HAP-1 (cell line): ENCODE measurements around the gene MRGPRD.
A peak's percentile ranks its signal among the peaks of the same experiment; 100 is the strongest.

Source experiments
- DNase-seq, 2 experiments: peaks; one replicate each; pipeline ENCODE4 v3.0.0-alpha.2; 2016 to 2020; ENCODE audit warnings: low spot score in 2 of 2
- H3K27me3 ChIP-seq: fragments of 250-450 bp; sonication (Bioruptor Pico); 2 replicates; pipeline ENCODE4 v1.5.1; 2020; ENCODE audit warnings: low read depth, mild to moderate bottlenecking, moderate library complexity
- H3K36me3 ChIP-seq: fragments of 250-450 bp; sonication (Bioruptor Pico); replicated peaks from 2 replicates; pipeline ENCODE4 v1.5.1; 2020; ENCODE audit warnings: mild to moderate bottlenecking
- H3K4me1 ChIP-seq: fragments of 250-450 bp; sonication (Bioruptor Pico); 2 replicates; pipeline ENCODE4 v1.5.1; 2020; ENCODE audit warnings: mild to moderate bottlenecking
- H3K4me3 ChIP-seq: fragments of 250-450 bp; sonication (Bioruptor Pico); 2 replicates; pipeline ENCODE4 v1.5.1; 2020; ENCODE audit warnings: mild to moderate bottlenecking, moderate library complexity
- H3K9me3 ChIP-seq: fragments of 250-450 bp; sonication (Bioruptor Pico); 2 replicates; pipeline ENCODE4 v1.5.1; 2020; ENCODE audit warnings: mild to moderate bottlenecking, moderate library complexity
- in situ Hi-C: fragments of 300-500 bp; cut with MboI; formaldehyde crosslinking; loops from 3 replicates; pipeline ENCODE4 v1.14.3; 2020; ENCODE audit warnings: low sequenced_read_pairs, inconsistent platforms, mixed read lengths

Gene MRGPRD

DNA sequence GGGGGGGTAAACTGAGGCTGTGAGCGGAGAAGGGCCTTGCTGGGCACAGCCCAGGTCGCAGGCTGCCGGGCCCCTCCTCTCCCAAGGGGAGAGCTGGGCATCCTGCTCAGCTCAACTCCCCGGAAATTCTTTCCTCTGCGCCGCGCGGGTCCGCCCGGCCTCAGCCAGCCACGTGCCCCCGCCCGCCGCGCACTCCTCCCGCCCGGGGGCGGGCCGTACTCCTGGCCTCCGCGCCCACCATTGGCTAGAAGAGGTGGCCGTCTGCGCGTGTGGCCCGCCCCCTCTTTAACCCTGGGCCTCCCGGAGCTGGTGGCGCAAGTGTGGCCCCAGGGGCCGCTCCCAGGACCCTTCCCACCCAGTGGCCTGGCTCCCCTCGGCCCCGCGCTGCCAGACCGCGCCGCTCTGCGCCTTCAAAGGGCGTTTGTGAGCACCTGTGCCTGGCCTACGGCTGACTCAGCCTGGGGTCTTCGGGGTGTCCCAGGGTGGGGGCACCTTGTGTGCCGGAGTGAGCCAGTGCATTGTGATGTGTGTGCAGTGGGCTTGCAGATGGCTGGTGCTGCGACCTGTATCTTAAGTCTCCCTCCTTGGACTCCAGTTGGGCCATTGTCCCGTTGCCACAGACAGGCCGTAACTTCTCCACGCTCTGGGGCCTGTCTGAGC lies 30.3 kb upstream of the MRGPRD start:
- Histone ChIP-seq H3K27me3 (no peaks in the 10 kb centered on the region), H3K9me3 (no peaks in the 10 kb centered on the region), H3K36me3 (no peaks in the 10 kb centered on the region), H3K4me3 (no peak overlapping the region), H3K4me1 (peaks cover 7% of the 10 kb centered on the region)
- DNase-seq = peak; percentile 54 to 86
- in situ Hi-C loops = no loop called here

- in situ Hi-C loops = no loop called here
- Histone ChIP-seq H3K9me3 (no peaks in the 10 kb centered on the region), H3K36me3 (no peaks in the 10 kb centered on the region), H3K27me3 (no peaks in the 10 kb centered on the region), H3K4me3 (no peak overlapping the region), H3K4me1 (peaks cover 7% of the 10 kb centered on the region)
- no peak for DNase-seq
These were observed 29.6 kb upstream of the MRGPRD start for GRCh38 chr11:69010361-69010891.

- no peaks in the 10 kb centered on the region for H3K27me3 ChIP-seq
- H3K4me1 ChIP-seq = peaks cover 7% of the 10 kb centered on the region
- in situ Hi-C loops = no loop called here
These were observed 28.8 kb upstream of the MRGPRD start for GRCh38 chr11:69009441-69010211.

DNA sequence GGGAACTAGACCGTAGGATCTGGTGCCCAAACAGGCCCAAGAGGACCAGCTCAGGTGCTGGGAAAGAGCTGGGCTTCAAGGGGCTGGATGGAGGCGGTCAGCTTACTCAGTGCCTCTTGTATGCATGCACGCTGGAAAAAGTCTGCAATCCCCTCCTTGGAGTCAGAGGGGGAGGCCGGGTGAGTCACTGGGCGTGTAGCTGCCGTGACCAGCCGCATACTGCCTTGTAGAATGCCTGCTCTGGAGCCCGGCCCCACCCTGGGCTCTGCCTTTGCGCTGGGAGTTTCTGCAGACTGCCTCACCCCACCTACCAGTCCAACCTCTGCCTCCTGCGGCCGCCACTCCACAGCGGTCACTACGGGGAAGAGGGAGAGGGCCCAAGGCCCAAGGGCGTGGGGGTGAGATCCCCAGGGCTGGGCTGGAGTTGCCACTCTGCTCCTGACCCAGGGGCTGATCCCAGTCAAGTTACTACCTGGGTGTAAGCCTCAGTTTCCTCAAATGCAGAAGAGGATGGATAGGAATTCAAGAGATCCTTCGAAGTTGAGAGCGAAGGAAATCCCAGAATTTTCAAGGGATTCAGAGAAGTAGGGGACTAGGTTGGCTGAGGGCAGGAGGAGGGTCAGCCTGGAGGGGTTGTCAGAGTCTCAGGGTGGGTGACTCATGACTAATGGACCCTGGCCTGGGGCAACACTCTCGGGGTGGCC lies 28.1 kb upstream of the MRGPRD start:
- DNase-seq = no peak
- in situ Hi-C loops = no loop called here
- Histone ChIP-seq H3K4me3 (no peak overlapping the region), H3K9me3 (no peaks in the 10 kb centered on the region), H3K27me3 (no peaks in the 10 kb centered on the region), H3K36me3 (no peaks in the 10 kb centered on the region), H3K4me1 (peaks cover 7% of the 10 kb centered on the region)

More at GRCh38 chr11:69009441-69010211, 28.8 kb upstream of the MRGPRD start:
- Histone ChIP-seq H3K36me3 (no peaks in the 10 kb centered on the region), H3K4me3 (no peak overlapping the region), H3K9me3 (no peaks in the 10 kb centered on the region)
- DNase-seq = no peak

DNA sequence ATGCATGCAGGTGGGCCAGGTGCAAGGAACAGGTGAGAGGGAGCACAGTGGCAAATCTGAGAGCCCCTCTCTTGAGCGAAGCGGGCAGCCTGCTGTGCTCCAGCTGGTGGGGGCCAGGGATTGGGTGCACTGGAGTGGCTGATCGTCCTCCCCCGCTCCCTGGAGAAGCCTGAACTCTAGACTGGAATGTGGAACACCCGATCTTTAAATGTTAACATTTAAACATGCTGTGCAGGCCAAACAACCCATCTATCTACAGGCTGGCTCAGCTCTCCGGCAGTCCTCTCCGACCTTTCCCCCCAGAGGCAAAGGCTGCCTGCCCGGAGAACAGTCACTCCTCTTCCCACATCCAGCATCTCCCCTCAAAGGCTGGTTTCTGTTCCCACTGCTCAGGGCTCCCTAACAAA lies 27.2 kb upstream of the MRGPRD start:
- in situ Hi-C loops = no loop called here
- H3K4me1 ChIP-seq = peaks cover 7% of the 10 kb centered on the region
- no peaks in the 10 kb centered on the region for H3K36me3 ChIP-seq
- no peaks in the 10 kb centered on the region for H3K27me3 ChIP-seq
- no peak for DNase-seq
- H3K4me3 ChIP-seq = no peak overlapping the region
- H3K9me3 ChIP-seq = no peaks in the 10 kb centered on the region

DNA sequence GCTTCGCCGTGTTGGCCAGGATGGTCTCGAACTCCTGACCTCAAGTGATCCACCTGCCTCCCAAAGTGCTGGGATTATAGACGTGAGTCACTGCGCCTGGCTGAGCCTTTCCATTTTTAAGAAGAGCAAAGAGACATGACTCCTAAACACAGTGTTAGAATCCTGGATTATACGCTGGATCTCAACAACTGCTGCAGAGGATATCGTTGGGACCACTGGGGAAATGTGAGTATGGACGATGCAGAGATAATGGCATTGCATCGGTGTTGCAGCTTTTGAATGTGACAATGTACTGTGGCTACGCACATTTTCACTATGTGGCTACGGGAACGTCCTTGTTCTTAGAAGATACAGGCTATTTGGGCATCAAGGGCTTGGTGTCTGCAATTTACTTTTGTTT lies 26.0 kb upstream of the MRGPRD start:
- Histone ChIP-seq H3K36me3 (no peaks in the 10 kb centered on the region), H3K4me1 (peaks cover 7% of the 10 kb centered on the region), H3K27me3 (no peaks in the 10 kb centered on the region), H3K9me3 (no peaks in the 10 kb centered on the region), H3K4me3 (no peak overlapping the region)
- in situ Hi-C loops = no loop called here
- DNase-seq = peak in 1 of 2 experiments; percentile 1

DNA sequence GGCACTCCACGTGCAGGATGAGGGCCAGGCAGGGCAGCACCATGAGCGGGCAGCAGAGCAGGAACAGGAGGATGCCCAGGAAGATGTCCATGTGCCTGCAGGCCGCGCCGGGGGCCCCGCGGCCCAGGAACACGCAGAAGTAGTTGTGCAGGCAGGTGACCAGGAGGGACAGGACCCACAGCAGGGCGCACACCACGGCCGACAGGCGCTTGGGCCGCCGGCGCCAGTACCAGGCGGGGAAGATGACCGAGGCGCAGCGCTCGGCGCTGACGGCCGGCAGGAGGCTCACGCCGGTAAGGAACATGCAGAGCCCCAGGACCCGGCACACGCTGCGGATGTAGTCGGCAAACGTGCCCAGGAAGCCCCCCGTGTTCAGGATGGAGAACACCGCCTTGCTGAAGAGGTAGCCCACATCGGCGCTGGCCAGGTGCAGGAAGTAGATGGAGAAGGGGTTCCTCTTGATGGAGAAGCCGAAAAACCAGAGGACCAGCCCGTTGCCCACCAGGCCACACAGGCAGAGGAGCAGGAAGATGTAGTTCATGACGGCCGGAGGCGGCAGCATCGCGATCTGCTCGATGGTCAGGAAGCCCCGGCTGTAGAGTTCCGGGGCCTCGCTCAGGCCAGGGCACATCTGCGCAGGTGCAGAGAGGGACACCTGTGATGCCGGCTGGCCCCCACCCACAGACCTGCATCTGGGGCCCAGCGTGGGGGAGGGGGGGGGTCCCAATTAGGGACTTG lies 25.0 kb upstream of the MRGPRD start:
- Histone ChIP-seq H3K4me1 (peaks cover 2% of the 10 kb centered on the region; the same call in 1 of the 2 replicates), H3K27me3 (no peaks in the 10 kb centered on the region), H3K36me3 (no peaks in the 10 kb centered on the region), H3K4me3 (no peak overlapping the region), H3K9me3 (no peaks in the 10 kb centered on the region)
- peak in 1 of 2 experiments; percentile 2 for DNase-seq
- in situ Hi-C loops = no loop called here

DNA sequence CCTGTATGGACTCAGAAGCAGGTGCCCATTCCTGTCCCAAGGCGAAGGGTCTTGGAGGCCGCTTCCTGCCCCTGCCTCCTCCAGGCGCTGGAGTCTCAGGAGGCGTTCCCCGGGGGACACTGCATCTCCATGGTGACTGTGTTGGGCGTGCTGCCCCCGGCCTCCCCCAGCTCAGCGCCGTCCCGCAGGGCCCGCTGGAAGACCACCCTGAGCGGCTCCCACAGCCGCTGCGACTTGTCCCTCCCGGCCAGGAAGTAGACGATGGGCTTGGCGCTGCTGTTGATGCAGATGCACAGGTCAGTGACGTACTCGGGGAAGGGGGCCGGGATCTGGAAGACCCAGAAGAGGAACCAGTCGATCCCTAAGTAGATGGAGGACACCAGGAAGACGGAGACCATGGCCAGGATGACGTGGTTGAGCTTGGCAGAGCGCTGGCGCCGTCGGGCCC lies 24.4 kb upstream of the MRGPRD start:
- Histone ChIP-seq H3K27me3 (no peaks in the 10 kb centered on the region), H3K4me3 (no peak overlapping the region), H3K9me3 (no peaks in the 10 kb centered on the region), H3K36me3 (no peaks in the 10 kb centered on the region), H3K4me1 (no peaks in the 10 kb centered on the region)
- DNase-seq = peak in 1 of 2 experiments; percentile 4
- in situ Hi-C loops = no loop called here

DNA sequence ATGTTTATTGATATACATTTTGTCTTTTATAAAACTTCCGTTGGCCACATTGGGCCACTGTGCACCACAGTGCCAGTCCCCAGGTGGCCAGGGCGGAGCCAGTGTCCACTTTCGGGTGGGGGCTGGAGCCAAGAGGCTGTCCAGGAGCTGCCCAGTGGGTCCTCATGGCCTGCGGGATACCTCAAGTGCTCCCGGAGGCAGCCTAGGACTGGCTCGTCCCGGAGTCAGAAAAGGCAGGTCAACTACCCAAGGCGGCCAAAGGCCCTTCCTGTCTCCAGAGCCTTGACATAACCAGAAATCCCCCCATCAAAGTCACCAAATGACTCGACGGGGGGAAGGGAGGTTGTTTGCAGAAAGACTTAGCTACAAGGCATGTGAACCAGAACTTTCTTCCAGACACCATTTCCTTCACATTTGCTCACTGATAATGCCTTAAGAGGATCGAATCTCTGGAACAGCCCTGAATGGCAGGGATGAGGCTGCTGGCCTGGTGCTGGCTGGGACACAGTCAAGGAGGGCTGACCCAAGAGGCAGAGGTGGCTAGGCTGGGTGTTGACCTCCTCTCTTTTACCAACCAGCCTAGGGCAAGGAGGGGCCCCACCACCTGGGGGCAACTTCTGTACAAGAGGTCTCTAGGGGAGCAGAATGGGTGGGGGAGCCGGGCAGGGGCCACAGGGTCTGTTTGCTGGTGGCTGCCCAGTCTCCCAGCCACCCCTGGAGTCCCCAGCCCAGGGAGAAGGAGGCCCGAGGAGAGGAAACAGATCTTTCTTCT lies 23.8 kb upstream of the MRGPRD start:
- Histone ChIP-seq H3K9me3 (no peaks in the 10 kb centered on the region), H3K4me3 (no peak overlapping the region), H3K4me1 (no peaks in the 10 kb centered on the region), H3K36me3 (no peaks in the 10 kb centered on the region), H3K27me3 (no peaks in the 10 kb centered on the region)
- in situ Hi-C loops = no loop called here
- no peak for DNase-seq

GRCh38 chr11:69003866-69004367 lies 23.1 kb upstream of the MRGPRD start:
- no peaks in the 10 kb centered on the region for H3K4me1 ChIP-seq
- no peaks in the 10 kb centered on the region for H3K9me3 ChIP-seq
- in situ Hi-C loops = no loop called here
- no peaks in the 10 kb centered on the region for H3K27me3 ChIP-seq
- H3K4me3 ChIP-seq = no peak overlapping the region
- no peaks in the 10 kb centered on the region for H3K36me3 ChIP-seq
- no peak for DNase-seq

- no peaks in the 10 kb centered on the region for H3K36me3 ChIP-seq
- no peaks in the 10 kb centered on the region for H3K9me3 ChIP-seq
- no peaks in the 10 kb centered on the region for H3K4me1 ChIP-seq
- in situ Hi-C loops = no loop called here
- no peak overlapping the region for H3K4me3 ChIP-seq
- no peaks in the 10 kb centered on the region for H3K27me3 ChIP-seq
- no peak for DNase-seq
These were observed 22.6 kb upstream of the MRGPRD start for GRCh38 chr11:69003301-69003865.

- Histone ChIP-seq H3K27me3 (no peaks in the 10 kb centered on the region), H3K36me3 (no peaks in the 10 kb centered on the region), H3K4me3 (no peak overlapping the region), H3K4me1 (no peaks in the 10 kb centered on the region), H3K9me3 (no peaks in the 10 kb centered on the region)
- DNase-seq = no peak
- in situ Hi-C loops = no loop called here
These were observed 21.9 kb upstream of the MRGPRD start for GRCh38 chr11:69002570-69003231.
